ENCODE data around the gene OXCT2.

GRCh38 chr1:39802496-39803260 lies 31.5 kb upstream of the OXCT2 start:
- TF ChIP-seq CTCF (IDR thresholded peaks at IDR 0.05) (no peak), POLR2A (IDR thresholded peaks at IDR 0.05) (no peak)
